ENCODE data around the gene HM13.
"Not testable (repeated sequence)": the region's sequence is repeated elsewhere in the genome, so short reads cannot be mapped to it uniquely, and the experiment has no call there.

GRCh38 chr20:31539636-31540035, 25.4 kb downstream of the HM13 start:
- TF ChIP-seq CTCF (IDR thresholded peaks at IDR 0.05 in 2 of 3, conservative IDR thresholded peaks at IDR 0.05 in 1 of 3; ENCODE audit: borderline replicate concordance in 1 of 3, insufficient read depth in 1 of 3, low read depth in 2 of 3, low read length in 2 of 3); YY1 (IDR thresholded peaks at IDR 0.05; ENCODE audit: extremely low read depth, insufficient replicate concordance, low read depth, low read length); SP1 (IDR thresholded peaks at IDR 0.05; ENCODE audit: low read depth); RAD21 (IDR thresholded peaks at IDR 0.05; ENCODE audit: low read depth); POLR2A (IDR thresholded peaks at IDR 0.05; ENCODE audit: borderline replicate concordance, extremely low read depth, insufficient read depth, insufficient read length); ATF3 (IDR thresholded peaks at IDR 0.05); POLR2AphosphoS5 (IDR thresholded peaks at IDR 0.05; ENCODE audit: low read depth, low read length); CBX3 (IDR thresholded peaks at IDR 0.05; ENCODE audit: low read depth); REST (IDR thresholded peaks at IDR 0.05; ENCODE audit: low read depth); EZH2 (IDR thresholded peaks at IDR 0.05); ELF1 (IDR thresholded peaks at IDR 0.05; ENCODE audit: borderline replicate concordance, low read depth): not testable (repeated sequence)

All from HCT116 (cell line).